Measurements from ENCODE around the gene VPS37C. TPM values are rescaled to one million over a fixed set of nuclear protein-coding genes. Genes with fewer than 3 reads are reported as not detected.

Gene VPS37C
- polyA plus RNA-seq, 1 of the 3 experiments (the other 2 are of a cell fraction), result 15.2 TPM

- H3K9me2 ChIP-seq, result no peaks in the 10 kb centered on the region
- no peaks in the 10 kb centered on the region for H3K9me3 ChIP-seq
- H2AFZ ChIP-seq (ENCODE audit: low read depth), result no peak overlapping the region
- H3K36me3 ChIP-seq (replicated peaks in 1 of 2; ENCODE audit: control insufficient read depth in 1 of 2, insufficient read depth in 2 of 2, low read length in 1 of 2), result no peaks in the 10 kb centered on the region
- H3K27ac ChIP-seq (ENCODE audit: low read depth in 2 of 2, low read length in 1 of 2), result peak overlapping the region in 1 of 2 experiments; percentile 74; a peak in 2 of 4 replicates
- DNase-seq, result no peak
- H3K27me3 ChIP-seq (ENCODE audit: insufficient read depth), result no peaks in the 10 kb centered on the region
- no peak overlapping the region for H3K4me2 ChIP-seq
- H3K79me2 ChIP-seq (ENCODE audit: insufficient read depth), result no peaks in the 10 kb centered on the region
- no peak overlapping the region for H3K4me3 ChIP-seq (ENCODE audit: low read depth in 2 of 2, low read length in 1 of 2)
- ChIA-PET CTCF (interaction anchor here (0.9 to 2.2 kb wide), 4 partner anchors 9 to 289 kb away, joined by 3 to 8 read pairs (median 4); no protein-coding TSS in a partner anchor), POLR2A (interaction anchor here (1.3 kb wide), 1 partner anchor 8 kb away, joined by 4 read pairs; no protein-coding TSS in a partner anchor)
- 87% methylated on average over 14 of the region's 14 CpGs for WGBS (ENCODE audit: low lambda C conversion rate)
- no peaks in the 10 kb centered on the region for H3F3A ChIP-seq (replicated peaks; ENCODE audit: insufficient read depth)
- peaks cover 0 to 40% of the 10 kb centered on the region in 2 experiments; a peak in 2 of 4 replicates for H3K4me1 ChIP-seq (ENCODE audit: control insufficient read depth in 1 of 2, insufficient read depth in 2 of 2, low read depth in 1 of 2, low read length in 1 of 2)
- no peaks in the 10 kb centered on the region for H4K20me1 ChIP-seq (ENCODE audit: insufficient read depth)
- no peak overlapping the region for H3K9ac ChIP-seq
- TF ChIP-seq PBX3 (IDR thresholded peaks at IDR 0.05) (no peak), NFIC (IDR thresholded peaks at IDR 0.05; ENCODE audit: borderline replicate concordance) (no peak), USF2 (IDR thresholded peaks at IDR 0.05; ENCODE audit: borderline replicate concordance, low read depth, low read length) (no peak), GATA2 (CRISPR knock-in tag; IDR thresholded peaks at IDR 0.05) (no peak), NRF1 (IDR thresholded peaks at IDR 0.05; ENCODE audit: low read depth, low read length) (no peak), RXRA (IDR thresholded peaks at IDR 0.05; ENCODE audit: borderline replicate concordance, low read depth) (no peak), SIN3A (IDR thresholded peaks at IDR 0.05; ENCODE audit: borderline replicate concordance, low read depth, low read length) (no peak), REST (IDR thresholded peaks at IDR 0.05; ENCODE audit: low read depth, low read length) (no peak), MEF2A (IDR thresholded peaks at IDR 0.05; ENCODE audit: borderline replicate concordance, low read depth) (no peak), RAD21 (IDR thresholded peaks at IDR 0.05; ENCODE audit: low read length) (no peak), EZH2phosphoT487 (IDR thresholded peaks at IDR 0.05; ENCODE audit: borderline replicate concordance, low read depth) (no peak)
Observed at GRCh38 chr11:61120099-61120705, 41.0 kb downstream of the VPS37C start.
